GM18498 (cell line): ENCODE data around the gene PGAP3.
"Not testable (repeated sequence)": the region's sequence is repeated elsewhere in the genome, so short reads cannot be mapped to it uniquely, and the experiment has no call there.

Experiments
- ATAC-seq: cut with Tn5 transposase; IDR thresholded peaks from one replicate; pipeline ENCODE4 v1.9.1; 2021; ENCODE audit warnings: mild to moderate bottlenecking, moderate library complexity; ENCODE audit not compliant: unreplicated experiment

The PGAP3 gene

GRCh38 chr17:39699157-39699817, 11.4 kb upstream of the PGAP3 start:
- not testable (repeated sequence) for ATAC-seq

GRCh38 chr17:39697961-39698360, 10.1 kb upstream of the PGAP3 start:
- no peak for ATAC-seq

DNA sequence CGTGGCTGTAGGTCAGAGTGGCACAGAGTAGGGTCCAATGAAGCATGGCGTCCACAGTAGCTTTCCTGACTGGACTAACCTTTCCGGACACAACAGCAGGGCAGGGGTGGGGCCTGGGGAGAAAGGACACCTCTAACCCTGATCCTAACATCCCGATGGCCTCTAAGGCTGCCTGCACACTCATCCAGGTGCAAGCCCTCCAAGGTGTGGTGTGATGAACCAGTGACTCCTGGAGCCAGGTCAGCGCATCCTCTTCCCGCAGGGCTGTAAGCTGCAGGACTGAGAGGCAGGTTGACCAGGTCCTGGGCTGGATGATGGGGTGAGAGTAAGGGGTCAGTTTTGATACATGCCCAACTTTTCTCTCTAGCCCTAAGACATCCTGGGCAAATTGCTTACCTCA, 8.9 kb upstream of the PGAP3 start:
- no peak for ATAC-seq

DNA sequence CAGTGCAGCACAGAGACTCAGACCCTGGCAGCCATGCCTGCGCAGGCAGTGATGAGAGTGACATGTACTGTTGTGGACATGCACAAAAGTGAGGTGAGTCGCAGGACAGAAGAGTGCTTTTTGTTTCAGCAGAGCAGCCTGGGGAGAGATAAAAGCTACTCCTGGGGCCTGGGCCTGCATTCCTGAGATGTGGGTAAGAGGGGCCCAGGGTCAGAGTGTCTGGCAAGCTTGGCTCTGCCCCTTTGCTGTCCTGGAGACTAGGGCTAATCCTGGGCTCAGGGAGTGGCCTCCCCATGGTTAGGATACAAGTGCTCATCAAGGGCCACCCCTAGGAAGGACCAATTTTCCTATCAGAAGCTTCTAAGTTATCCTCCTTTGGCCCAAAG, 7.2 kb upstream of the PGAP3 start:
- no peak for ATAC-seq

DNA sequence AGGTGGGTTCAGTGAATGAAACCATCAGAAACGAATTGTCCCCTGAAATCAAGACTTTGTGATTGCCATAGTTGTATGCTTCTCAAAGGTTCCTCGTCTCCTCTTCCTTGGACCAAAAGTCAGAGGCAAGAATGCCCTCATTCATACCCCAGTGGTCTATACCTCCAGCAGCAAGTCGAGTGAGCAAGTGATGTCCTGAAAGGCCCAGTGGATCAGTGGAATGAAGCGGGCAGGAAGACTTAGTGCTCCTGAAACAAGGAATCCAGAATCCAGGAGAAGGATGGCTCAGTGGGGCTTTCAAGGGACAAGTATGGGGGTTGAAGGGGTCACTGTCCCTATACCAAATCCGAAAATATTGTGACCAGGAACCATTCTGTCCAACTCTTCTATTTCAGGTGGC, 6.7 kb upstream of the PGAP3 start:
- ATAC-seq = no peak

- no peak for ATAC-seq
Measured at GRCh38 chr17:39688945-39689344, 1.1 kb upstream of the PGAP3 start.

- ATAC-seq = no peak
Measured at GRCh38 chr17:39688475-39688835, 598 bp upstream of the PGAP3 start.

- ATAC-seq = no peak
Measured at GRCh38 chr17:39687101-39687545, 734 bp downstream of the PGAP3 start.

DNA sequence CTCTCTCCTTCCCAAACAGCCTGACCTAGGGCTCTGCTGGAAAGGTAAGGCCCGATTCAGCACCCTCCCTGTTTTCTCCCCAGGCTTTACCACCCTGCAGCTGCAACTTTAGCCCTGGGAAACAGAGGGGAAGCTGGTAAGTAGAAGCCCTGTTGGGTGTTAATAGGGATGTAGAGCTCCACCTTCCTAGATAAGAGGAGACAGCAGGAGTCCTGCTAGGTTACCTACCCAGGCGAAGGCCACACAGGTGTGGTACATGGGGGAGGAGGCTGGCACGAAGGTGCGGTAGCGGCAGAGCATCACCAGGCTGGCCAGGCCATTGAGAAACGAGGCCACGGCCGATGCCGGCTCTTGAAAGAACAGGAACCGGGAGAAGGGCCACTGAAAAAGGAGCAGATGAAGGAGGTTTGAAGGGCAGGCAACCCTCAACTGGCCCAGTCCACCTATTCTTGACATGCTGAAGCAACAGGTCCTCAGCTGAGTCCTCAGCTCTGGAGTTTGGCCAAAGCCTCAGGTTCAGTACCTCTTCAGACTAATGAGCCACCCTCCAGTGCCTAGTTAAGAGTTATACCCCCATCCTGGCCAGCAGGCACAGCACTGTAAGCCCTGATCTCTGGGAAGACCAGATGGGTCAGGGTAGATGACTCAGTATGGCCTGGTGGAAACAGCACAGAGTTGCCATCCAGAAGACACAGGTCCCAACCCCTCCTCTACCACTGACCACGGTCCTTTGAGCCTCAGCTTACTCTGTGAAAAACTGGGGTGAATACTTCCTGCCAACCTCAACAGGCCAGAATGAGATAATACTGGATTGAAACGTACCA, 3.3 kb downstream of the PGAP3 start:
- no peak for ATAC-seq

GRCh38 chr17:39683295-39683939, 4.4 kb downstream of the PGAP3 start:
- no peak for ATAC-seq

DNA sequence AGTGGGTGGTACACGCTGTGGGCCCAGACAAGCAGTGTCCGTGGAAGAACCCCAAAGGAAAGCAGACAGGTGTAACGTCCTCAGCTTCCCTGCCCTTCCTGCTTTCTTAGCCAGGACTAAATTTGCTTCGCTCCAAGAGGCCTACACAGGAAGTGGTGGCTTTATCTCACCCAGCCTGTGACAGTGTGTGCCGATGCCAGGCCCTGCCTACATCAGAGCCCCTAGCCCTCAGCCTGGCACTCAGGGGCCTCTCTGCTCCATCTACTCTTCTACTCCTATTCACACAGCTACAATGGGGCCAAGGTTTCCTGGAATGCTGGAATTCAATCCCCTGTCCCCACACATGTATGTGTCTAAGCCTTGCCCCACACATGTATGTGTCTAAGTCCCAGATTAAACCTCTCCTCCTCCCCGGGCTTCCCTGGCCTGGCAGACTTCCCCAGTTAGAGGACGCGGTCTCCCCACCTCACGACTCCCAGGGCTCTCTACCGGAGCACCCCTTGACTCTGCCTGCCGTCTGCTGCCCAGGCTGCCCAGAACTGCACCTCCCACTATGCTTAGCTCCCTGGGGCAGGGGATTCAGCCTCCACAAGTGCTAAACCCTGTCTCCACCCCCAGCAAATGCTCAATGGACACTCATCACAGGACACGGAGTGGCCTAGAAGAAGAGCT, 8.2 kb downstream of the PGAP3 start:
- ATAC-seq = no peak

GRCh38 chr17:39678340-39679116, 9.3 kb downstream of the PGAP3 start:
- no peak for ATAC-seq

DNA sequence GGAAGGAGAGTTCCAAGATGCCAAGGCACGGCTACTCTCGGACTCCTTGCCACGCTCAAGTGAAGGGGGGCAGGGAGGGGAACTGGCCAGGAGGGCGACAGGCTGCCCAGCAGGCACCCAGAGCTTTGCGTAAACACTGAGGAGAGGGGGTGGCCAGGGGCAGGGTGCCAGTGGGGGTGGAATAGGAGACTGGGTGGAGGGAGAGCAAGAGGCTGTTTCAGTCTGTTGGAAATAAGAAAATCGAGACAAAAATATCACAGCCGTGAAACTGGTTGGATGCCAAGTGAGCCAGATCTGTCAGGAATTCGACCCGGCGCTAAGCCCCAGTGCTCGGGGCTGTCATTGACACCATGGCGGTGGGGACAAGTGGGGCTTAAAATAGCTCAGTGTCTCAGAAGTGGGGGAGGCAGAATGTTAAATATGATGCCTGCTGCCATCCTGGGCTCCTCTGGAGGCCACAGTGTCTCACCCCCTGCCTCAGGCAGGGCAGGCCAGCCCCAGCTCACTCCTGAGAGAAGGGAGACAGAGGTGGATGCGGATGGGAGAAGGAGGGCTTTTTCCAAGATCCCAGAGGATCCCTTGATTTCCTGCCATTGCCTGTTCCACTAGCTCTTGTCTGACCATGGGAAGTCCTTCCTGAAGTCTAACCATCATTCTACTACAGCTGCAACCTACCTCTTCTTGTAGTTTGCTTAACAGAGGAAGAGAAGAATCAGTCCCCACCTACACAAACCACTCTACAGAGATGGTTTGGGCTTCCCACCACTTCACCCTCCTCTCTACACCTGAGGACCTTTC, 10.1 kb downstream of the PGAP3 start:
- no peak for ATAC-seq

- ATAC-seq = no peak
Measured at GRCh38 chr17:39677072-39677471, 10.8 kb downstream of the PGAP3 start.

GRCh38 chr17:39676198-39676819, 11.5 kb downstream of the PGAP3 start:
- ATAC-seq = no peak

GRCh38 chr17:39675390-39676082, 12.3 kb downstream of the PGAP3 start:
- no peak for ATAC-seq

DNA sequence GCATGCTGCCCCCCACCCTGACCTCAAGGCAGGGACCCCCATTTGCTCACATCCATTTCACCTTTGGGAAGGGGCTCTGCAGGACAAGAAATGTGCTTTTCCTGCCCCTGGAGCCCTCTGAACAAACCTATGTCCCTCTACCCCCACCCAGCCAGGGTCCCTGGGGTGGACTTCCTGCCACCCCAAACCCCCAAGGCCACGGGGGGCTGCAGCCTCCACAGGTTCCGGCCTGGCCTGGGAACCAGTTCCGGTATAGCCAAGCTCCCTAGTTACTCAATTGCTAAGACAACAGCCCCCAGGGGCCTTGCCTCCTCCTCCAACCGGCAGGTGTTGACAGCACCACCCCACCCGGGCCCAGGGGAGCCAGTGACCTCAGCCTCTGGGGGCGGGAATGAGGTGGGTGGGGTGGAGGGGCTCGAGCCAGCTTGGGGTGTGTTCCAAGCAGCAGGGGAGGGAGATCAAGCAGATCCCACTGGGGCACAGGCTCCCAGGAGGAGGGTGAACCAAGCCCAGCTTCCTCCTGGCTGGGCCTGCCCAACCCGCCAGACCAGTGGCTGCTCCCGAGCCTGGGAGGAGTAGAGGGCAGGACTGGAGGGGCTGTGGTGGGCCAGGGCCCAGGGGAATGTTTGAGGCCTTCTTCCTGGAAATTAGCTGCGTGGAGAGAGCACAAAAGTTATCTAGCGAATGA, 13.0 kb downstream of the PGAP3 start:
- ATAC-seq = no peak

- ATAC-seq = no peak
Measured at GRCh38 chr17:39674179-39674578, 13.7 kb downstream of the PGAP3 start.
